K562 (cell line): ENCODE results near the gene LMOD1. TPM values are rescaled to one million over a fixed set of nuclear protein-coding genes. Genes with fewer than 3 reads are reported as not detected.

Experiments
- BCLAF1 ChIP-seq, 2 experiments: fragments of 450-650 bp in 1 of 2; IDR thresholded peaks; 2 replicates each; pipeline ENCODE4 v1.6.1; 2011 to 2017; ENCODE audit warnings: low read depth in 2 of 2, antibody characterized with exemption in 1 of 2, borderline replicate concordance in 1 of 2, low read length in 1 of 2, mild to moderate bottlenecking in 1 of 2, mixed read lengths in 1 of 2; ENCODE audit not compliant: control insufficient read depth in 1 of 2
- CBX2 ChIP-seq: fragments of 200-600 bp; sonication (generic); IDR thresholded peaks from one replicate; pipeline ENCODE4 v1.6.1; 2012; ENCODE audit warnings: mild to moderate bottlenecking, low read length, inconsistent platforms; ENCODE audit not compliant: insufficient read depth, poor library complexity, severe bottlenecking
- ELF1 ChIP-seq: fragments of 200-800 bp; sonication (Bioruptor generic); IDR thresholded peaks from 2 replicates; pipeline ENCODE4 v1.6.1; 2016; ENCODE audit warnings: missing genetic modification characterization, missing compliant biosample characterization
- HINFP ChIP-seq: fragments of 450-650 bp; conservative IDR thresholded peaks from 2 replicates; pipeline ENCODE4 v1.6.1; 2016; ENCODE audit warnings: missing genetic modification characterization, low read depth, mild to moderate bottlenecking, control low read depth, missing compliant biosample characterization
- KDM1A ChIP-seq, 2 experiments: fragments of 450-650 bp; IDR thresholded peaks; 2 replicates each; pipeline ENCODE4 v1.6.1; 2016; ENCODE audit warnings: mild to moderate bottlenecking in 2 of 2
- LARP7 ChIP-seq: fragments of 450-650 bp; IDR thresholded peaks from 2 replicates; pipeline ENCODE4 v1.6.1; 2016
- MAFF ChIP-seq: IDR thresholded peaks from 2 replicates; pipeline ENCODE4 v1.6.1; 2012; ENCODE audit warnings: low read length, improper control_type of control experiment
- MAX ChIP-seq: sonication (generic); formaldehyde crosslinking; IDR thresholded peaks from 2 replicates; pipeline ENCODE4 v1.9.0; 2022; ENCODE audit warnings: mild to moderate bottlenecking, missing genetic modification reagents
- MCM7 ChIP-seq, 2 experiments: fragments of 450-650 bp; IDR thresholded peaks; 2 replicates each; pipeline ENCODE4 v1.6.1; 2016 to 2018
- NEUROD1 ChIP-seq: fragments of 150-350 bp; IDR thresholded peaks from 2 replicates; pipeline ENCODE4 v1.6.1; 2014; ENCODE audit warnings: borderline replicate concordance, low read length, low read depth; ENCODE audit not compliant: partially characterized antibody
- PATZ1 ChIP-seq: fragments of 250-450 bp; sonication (Bioruptor Pico); IDR thresholded peaks from 2 replicates; pipeline ENCODE4 v1.5.0; 2020; ENCODE audit warnings: mild to moderate bottlenecking, borderline replicate concordance
- RBBP5 ChIP-seq: fragments of 200-600 bp; sonication (generic); IDR thresholded peaks from 2 replicates; pipeline ENCODE4 v1.6.1; 2012; ENCODE audit warnings: borderline replicate concordance, mild to moderate bottlenecking, low read length, control low read depth, inconsistent platforms; ENCODE audit not compliant: insufficient read depth, poor library complexity, severe bottlenecking
- RBM17 ChIP-seq: fragments of 200-400 bp; formaldehyde crosslinking; IDR thresholded peaks from 2 replicates; pipeline ENCODE4 v1.6.1; 2017; ENCODE audit warnings: low read depth, mild to moderate bottlenecking, low read length, borderline replicate concordance
- SMARCC2 ChIP-seq: fragments of 450-650 bp; IDR thresholded peaks from 2 replicates; pipeline ENCODE4 v1.6.1; 2017; ENCODE audit warnings: antibody characterized with exemption, moderate library complexity, mild to moderate bottlenecking, low read depth
- SRSF3 ChIP-seq: fragments of 200-400 bp; formaldehyde crosslinking; IDR thresholded peaks from 2 replicates; pipeline ENCODE4 v1.6.1; 2016; ENCODE audit warnings: mild to moderate bottlenecking, low read length, moderate library complexity; ENCODE audit not compliant: insufficient read depth
- ZNF165 ChIP-seq: fragments of 250-450 bp; sonication (Bioruptor Pico); IDR thresholded peaks from 2 replicates; pipeline ENCODE4 v1.4.0; 2020; ENCODE audit warnings: borderline replicate concordance
- polyA plus RNA-seq, 8 experiments: library from polyadenylated mRNA; depleted of rRNA in 4 of 8; stranded (reverse) in 5 of 8; unstranded in 3 of 8; fragments of >200 nt; fragmentation: Nextera tagmentation in 2 of 8; fragmentation: Illumina TruSeq in 1 of 8; extraction: Ambion mirVana in 2 of 8; extraction: Trizol in 1 of 8; gene quantifications; 2 replicates each; pipeline versions ENCODE4 v1.2.1 to v1.2.3, GENCODE V29; 2011 to 2014; ENCODE audit warnings: inconsistent platforms in 1 of 8, missing spikeins in 1 of 8
- total RNA-seq, 7 experiments: library from RNA; depleted of rRNA in 6 of 7; stranded (reverse); fragments of >200 nt in 6 of 7; fragmentation: Illumina TruSeq in 2 of 7; extraction: Trizol in 2 of 7; gene quantifications; 2 replicates each; pipeline versions ENCODE4 v1.2.1 to v1.2.3, GENCODE V29; 2011 to 2021; ENCODE audit warnings: low replicate concordance in 1 of 7

The LMOD1 gene
- total and polyA plus RNA-seq, 9 of the 15 experiments (the other 6 are each of a cell fraction or from before 2014, with no cell fraction given) = 0.03 to 0.54 (median 0.38) TPM; not detected in 1

GRCh38 chr1:201941420-201942128 is 4.8 kb downstream of the LMOD1 start (continued):
- peak; percentile 71 to 80 for TF ChIP-seq KDM1A (IDR thresholded peaks at IDR 0.05)
- TF ChIP-seq RBBP5 = peak; percentile 82
- no peak for TF ChIP-seq MAFF
- no peak for TF ChIP-seq HINFP (tag)
- TF ChIP-seq MCM7 (IDR thresholded peaks at IDR 0.05) = no peak
- TF ChIP-seq ELF1 (tag) = no peak
- TF ChIP-seq SMARCC2 = peak; percentile 63; the same call in 1 of the 2 replicates
- TF ChIP-seq ZNF165 (CRISPR knock-in tag) = no peak
- TF ChIP-seq PATZ1 (CRISPR knock-in tag) = no peak
- TF ChIP-seq SRSF3 = no peak
- TF ChIP-seq MAX = no peak; the same call in 1 of the 2 replicates
- TF ChIP-seq RBM17 = no peak
- TF ChIP-seq NEUROD1 = no peak
- no peak for TF ChIP-seq CBX2
- no peak for TF ChIP-seq LARP7
- no peak for TF ChIP-seq BCLAF1 (IDR thresholded peaks at IDR 0.05; ENCODE audit: borderline replicate concordance in 1 of 2, control insufficient read depth in 1 of 2, low read depth in 2 of 2, low read length in 1 of 2)
